ENCODE results near the gene ACSM6. TPM values are rescaled to one million over a fixed set of nuclear protein-coding genes. Genes with fewer than 3 reads are reported as not detected.

ACSM6 gene
- total and polyA plus RNA-seq, 2 of the 8 experiments (the other 6 are each of a cell fraction or from before 2014, with no cell fraction given): 0.33 TPM; not detected in 1

GRCh38 chr10:95181726-95182125 is 12.3 kb upstream of the ACSM6 start:
- no peak overlapping the region for H3K14ac ChIP-seq (ENCODE audit: insufficient read length)
- H3K36me3 ChIP-seq (ENCODE audit: control insufficient read depth in 2 of 4, insufficient read depth in 4 of 4, low read length in 3 of 4): no peaks in the 10 kb centered on the region
- no peak overlapping the region for H4K5ac ChIP-seq (ENCODE audit: insufficient read length, low read depth, low read length)
- no peak overlapping the region for H4K91ac ChIP-seq (replicated peaks; ENCODE audit: insufficient read length, low read length)
- H3K23me2 ChIP-seq (ENCODE audit: low read depth, low read length): no peaks in the 10 kb centered on the region; the same call in 1 of the 2 replicates
- POLR2A ChIA-PET (ENCODE audit: partially characterized antibody): interaction anchor here (0.7 to 1.6 kb wide), 5 partner anchors 29 to 636 kb away, joined by 3 to 5 read pairs (median 3); partner anchors contain the start of gene HELLS
- H3K79me1 ChIP-seq (ENCODE audit: low read depth, low read length): no peaks in the 10 kb centered on the region
- no peak overlapping the region for H2BK5ac ChIP-seq (ENCODE audit: low read depth, low read length)
- CTCF ChIA-PET (ENCODE audit: partially characterized antibody): interaction anchor here (0.6 to 10.3 kb wide), 8 partner anchors 48 to 184 kb away, joined by 3 to 90 read pairs (median 4); no protein-coding TSS in a partner anchor
- H3K9ac ChIP-seq (replicated peaks in 1 of 4; ENCODE audit: extremely low read depth in 1 of 4, low read depth in 3 of 4, low read length in 3 of 4): no peak overlapping the region
- 73% methylated on average over 2 of the region's 2 CpGs; no CpG with 5 or more reads in 1 of the 2 experiments for WGBS, 2 experiments (ENCODE audit: extremely low coverage in 1 of 2, insufficient coverage in 1 of 2, insufficient read length in 1 of 2, insufficient replicate concordance in 2 of 2, low coverage in 1 of 2, low lambda C conversion rate in 2 of 2, missing lambda C conversion rate in 1 of 2)
- H3K56ac ChIP-seq (replicated peaks; ENCODE audit: insufficient read length, low read depth, low read length): no peak overlapping the region
- no peak overlapping the region for H2AK5ac ChIP-seq (ENCODE audit: low read depth, low read length)
- no peaks in the 10 kb centered on the region for H3K27me3 ChIP-seq (replicated peaks in 1 of 4; ENCODE audit: control insufficient read depth in 3 of 4, extremely low read depth in 1 of 4, insufficient read depth in 3 of 4, low read length in 3 of 4)
- no peak overlapping the region for H3K18ac ChIP-seq (ENCODE audit: extremely low read depth, low read length)
- DNase-seq (ENCODE audit: low read depth in 1 of 2, low spot score in 2 of 2): no peak
- no peak overlapping the region for H3K27ac ChIP-seq (ENCODE audit: low read depth, low read length)
- H3K9me3 ChIP-seq (ENCODE audit: insufficient read depth in 2 of 2, low read depth in 1 of 2, low read length in 1 of 2): no peaks in the 10 kb centered on the region
- H3K79me2 ChIP-seq (ENCODE audit: control insufficient read depth in 1 of 2, insufficient read depth in 2 of 2, low read length in 2 of 2): no peaks in the 10 kb centered on the region
- peak overlapping the region; percentile 28; the same call in 1 of the 2 replicates for H2AFZ ChIP-seq (ENCODE audit: low read length)
- H2BK12ac ChIP-seq (ENCODE audit: low read depth, low read length): no peak overlapping the region
- no peak overlapping the region for H2BK20ac ChIP-seq (ENCODE audit: low read length)
- no peaks in the 10 kb centered on the region for H4K20me1 ChIP-seq (replicated peaks in 1 of 2; ENCODE audit: control insufficient read depth in 1 of 2, insufficient read depth in 2 of 2, low read length in 2 of 2)
- no peak overlapping the region for H3K4me2 ChIP-seq (ENCODE audit: insufficient read depth in 1 of 2, low read depth in 2 of 2, low read length in 2 of 2)
- H3K23ac ChIP-seq (ENCODE audit: insufficient read length): no peak overlapping the region
- peaks cover 0 to 4% (median 0%) of the 10 kb centered on the region in 4 experiments; a peak in 2 of 7 replicates for H3K4me1 ChIP-seq (replicated peaks in 1 of 4; ENCODE audit: control insufficient read depth in 3 of 4, insufficient read depth in 4 of 4, low read length in 3 of 4)
- FAIRE-seq: peak; percentile 13
- no peak overlapping the region for H3K4me3 ChIP-seq (ENCODE audit: extremely low read depth in 1 of 4, insufficient read depth in 2 of 4, low read depth in 3 of 4, low read length in 4 of 4)
- H2BK15ac ChIP-seq (ENCODE audit: low read length): no peak overlapping the region
- no peak overlapping the region for H4K8ac ChIP-seq (ENCODE audit: extremely low read depth, insufficient read depth, low read length)
- H2BK120ac ChIP-seq (replicated peaks; ENCODE audit: low read depth, low read length): no peak overlapping the region
- no peak for TF ChIP-seq CBX5 (IDR thresholded peaks at IDR 0.05; ENCODE audit: low read depth, low read length)
- TF ChIP-seq ATF2 (IDR thresholded peaks at IDR 0.05; ENCODE audit: low read length): no peak
- no peak for TF ChIP-seq EZH2 (IDR thresholded peaks at IDR 0.05; ENCODE audit: low read depth, low read length, severe bottlenecking)
- TF ChIP-seq POLR2AphosphoS5 (IDR thresholded peaks at IDR 0.05; ENCODE audit: low read depth, low read length): no peak
- TF ChIP-seq BACH1 (IDR thresholded peaks at IDR 0.05; ENCODE audit: low read length): no peak
- no peak for TF ChIP-seq RNF2 (IDR thresholded peaks at IDR 0.05; ENCODE audit: borderline replicate concordance, low read depth, low read length, missing control alignments, poor library complexity, severe bottlenecking)
- no peak overlapping the region for H3K4ac ChIP-seq (replicated peaks; ENCODE audit: insufficient read length, low read depth, low read length)

Measured in H1 (cell line).